AG04450 (cell line): ENCODE data around the gene GJB5. TPM values are rescaled to one million over a fixed set of nuclear protein-coding genes. Genes with fewer than 3 reads are reported as not detected.

Source experiments
- CTCF ChIA-PET: fragments of 300-600, 350-600 bp; formaldehyde crosslinking; extraction: SDS; loops from one replicate; lab custom pipeline; 2022; ENCODE audit warnings: antibody characterized with exemption, inconsistent platforms; lab: Charles Lee
- POLR2A ChIA-PET: fragments of 350-600 bp; formaldehyde crosslinking; extraction: SDS; loops from one replicate; lab custom pipeline; 2021; ENCODE audit warnings: antibody characterized with exemption, inconsistent platforms; lab: Yijun Ruan, JAX
- DNase-seq: peaks from one replicate; pipeline ENCODE4 v3.0.0-alpha.2; 2011; ENCODE audit warnings: low read depth, low spot score
- H3K27ac ChIP-seq: one replicate; pipeline ENCODE4 v1.5.1; 2012; ENCODE audit warnings: low read depth, low read length, control low read depth
- H3K27me3 ChIP-seq: one replicate; pipeline ENCODE4 v1.6.0; 2012; ENCODE audit warnings: low read length; ENCODE audit not compliant: control insufficient read depth, insufficient read depth
- H3K4me3 ChIP-seq: 2 replicates; pipeline ENCODE4 v1.5.1; 2011; ENCODE audit warnings: mild to moderate bottlenecking, low read depth, low read length, control low read depth
- H3K9me3 ChIP-seq: 2 replicates; pipeline ENCODE4 v1.5.1; 2012; ENCODE audit warnings: low read length; ENCODE audit not compliant: control insufficient read depth, insufficient read depth
- CTCF ChIP-seq: IDR thresholded peaks from 2 replicates; pipeline ENCODE4 v1.5.1; 2011; ENCODE audit warnings: low read depth, low read length, control low read depth, inconsistent platforms
- polyA plus RNA-seq: library from polyadenylated mRNA; depleted of rRNA; stranded (reverse); fragments of >200 nt; gene quantifications from 2 replicates; pipeline ENCODE4 v1.2.3, GENCODE V29; 2011

The GJB5 gene
- polyA plus RNA-seq, 1 experiment: not detected

GRCh38 chr1:34711485-34711884 is 43.4 kb upstream of the GJB5 start:
- POLR2A ChIA-PET: no interaction called here

DNA sequence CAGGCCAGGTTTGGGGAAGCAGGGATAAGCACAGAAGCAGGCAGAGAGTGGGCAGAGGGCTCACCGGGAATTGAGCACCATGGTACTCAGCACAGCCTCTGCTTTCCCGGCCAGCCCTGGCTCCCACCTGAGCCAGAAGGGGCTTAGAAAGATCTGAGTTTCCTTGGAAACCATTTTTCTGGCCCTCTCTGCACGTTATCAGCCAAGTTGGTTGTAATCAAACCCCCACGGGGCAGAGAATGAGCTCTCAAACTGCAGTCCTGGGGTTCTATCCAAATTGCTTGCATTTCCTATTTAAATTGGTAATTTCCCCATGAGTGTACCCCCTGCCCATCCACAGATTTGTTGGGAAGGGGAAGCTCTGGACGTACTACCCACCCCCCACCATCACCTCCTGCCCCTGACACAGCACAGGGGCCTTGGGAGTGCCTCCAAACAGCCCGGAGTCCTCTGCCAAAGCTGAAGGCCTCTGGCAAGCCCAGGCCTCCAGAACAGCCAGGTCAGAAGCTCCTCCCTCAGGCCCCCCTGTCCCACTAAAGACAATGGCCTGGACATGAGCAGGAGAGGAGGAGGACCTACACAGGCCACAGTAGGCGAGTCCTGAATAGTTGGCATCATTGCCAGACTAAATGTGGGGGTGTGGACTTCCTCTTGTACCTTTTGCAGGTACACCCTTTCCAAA is 42.7 kb upstream of the GJB5 start:
- Histone ChIP-seq H3K27me3 (no peaks in the 10 kb centered on the region), H3K27ac (no peak overlapping the region), H3K9me3 (no peaks in the 10 kb centered on the region), H3K4me3 (no peak overlapping the region)
- TF ChIP-seq CTCF: no peak
- ChIA-PET POLR2A (no interaction called here), CTCF (interaction anchor here (0.6 kb wide), 1 partner anchor 148 kb away, joined by 3 read pairs; no protein-coding TSS in a partner anchor)
- no peak for DNase-seq

More at GRCh38 chr1:34711485-34711884, 43.4 kb upstream of the GJB5 start:
- Histone ChIP-seq H3K9me3 (no peaks in the 10 kb centered on the region), H3K27ac (no peak overlapping the region), H3K27me3 (no peaks in the 10 kb centered on the region), H3K4me3 (no peak overlapping the region)
- CTCF ChIA-PET: interaction anchor here (0.6 kb wide), 1 partner anchor 149 kb away, joined by 3 read pairs; no protein-coding TSS in a partner anchor
- DNase-seq: no peak
- no peak for TF ChIP-seq CTCF

GRCh38 chr1:34713443-34713842 is 41.4 kb upstream of the GJB5 start:
- no peak overlapping the region for H3K4me3 ChIP-seq
- no peaks in the 10 kb centered on the region for H3K27me3 ChIP-seq
- no peaks in the 10 kb centered on the region for H3K9me3 ChIP-seq
- no peak overlapping the region for H3K27ac ChIP-seq
- POLR2A ChIA-PET: no interaction called here
- CTCF ChIA-PET: no interaction called here
- DNase-seq: no peak
- TF ChIP-seq CTCF: no peak

GRCh38 chr1:34714386-34714785 is 40.5 kb upstream of the GJB5 start:
- ChIA-PET CTCF (no interaction called here), POLR2A (no interaction called here)
- Histone ChIP-seq H3K27me3 (no peaks in the 10 kb centered on the region), H3K9me3 (no peaks in the 10 kb centered on the region), H3K4me3 (no peak overlapping the region), H3K27ac (no peak overlapping the region)
- TF ChIP-seq CTCF: no peak
- no peak for DNase-seq

GRCh38 chr1:34715139-34715538 is 39.7 kb upstream of the GJB5 start:
- H3K4me3 ChIP-seq: no peak overlapping the region
- CTCF ChIA-PET: no interaction called here
- TF ChIP-seq CTCF: no peak

More at GRCh38 chr1:34715139-34715538, 39.7 kb upstream of the GJB5 start:
- Histone ChIP-seq H3K9me3 (no peaks in the 10 kb centered on the region), H3K27ac (no peak overlapping the region), H3K27me3 (no peaks in the 10 kb centered on the region)
- POLR2A ChIA-PET: no interaction called here
- DNase-seq: no peak
